Hematopoietic multipotent progenitor cell treated with erythropoietin and hydrocortisone succinate and interleukin-3 and kit ligand, for 17 days (in vitro differentiated cells): ENCODE data around the gene KPNA1.

Experiments used
- DNase-seq: peaks from one replicate; pipeline ENCODE4 v3.0.0-alpha.2; 2015; ENCODE audit warnings: low spot score

KPNA1 gene

DNA sequence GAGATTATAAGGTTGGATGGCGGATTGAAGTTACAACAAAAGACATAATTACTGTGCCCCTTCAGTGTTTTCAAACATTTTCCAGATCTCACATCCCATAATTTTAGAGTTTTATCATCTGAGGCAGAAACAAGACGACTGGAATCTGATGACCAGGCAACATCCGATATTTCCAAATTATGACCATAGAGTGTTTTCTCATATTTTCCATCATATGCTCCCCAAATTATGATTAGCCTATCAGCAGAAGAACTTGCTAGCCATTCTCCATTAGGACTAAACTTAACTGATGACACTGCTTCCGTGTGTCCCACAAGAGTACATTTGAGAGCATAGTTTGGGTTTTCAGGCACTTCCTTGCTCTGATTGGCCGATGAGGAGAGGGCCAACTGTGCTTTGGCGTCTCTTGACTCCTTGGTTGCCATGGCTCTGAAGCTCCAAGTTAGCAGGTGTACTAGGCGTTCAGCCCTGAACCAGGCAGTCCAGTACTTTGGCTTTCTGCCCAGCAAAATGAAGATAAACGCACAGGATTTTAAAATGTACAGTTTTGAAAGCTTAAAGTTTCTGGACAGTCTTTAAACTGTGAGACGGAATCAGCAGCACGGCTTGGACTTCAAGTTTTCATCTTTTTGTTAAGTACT, 99.5 kb downstream of the KPNA1 start:
- DNase-seq: peak; percentile 77

DNA sequence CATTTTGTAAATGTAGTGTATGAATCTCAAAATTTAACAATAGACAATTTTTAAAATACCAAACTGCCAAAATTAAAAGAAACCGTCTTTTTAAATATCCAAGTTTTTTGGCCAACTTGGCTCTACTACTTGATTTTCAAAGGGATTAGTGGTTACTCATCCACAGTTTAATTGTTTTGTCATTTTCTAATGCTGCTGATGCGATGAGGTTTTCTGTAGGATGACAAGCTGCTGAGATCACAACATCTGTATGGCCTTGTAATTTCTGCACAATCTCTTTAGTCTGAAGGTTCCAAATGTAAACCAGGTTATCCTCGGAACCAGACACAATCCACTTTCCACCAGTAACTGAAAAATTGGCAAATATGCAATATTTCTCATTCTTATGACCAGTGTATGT, 100.3 kb downstream of the KPNA1 start:
- no peak for DNase-seq

DNA sequence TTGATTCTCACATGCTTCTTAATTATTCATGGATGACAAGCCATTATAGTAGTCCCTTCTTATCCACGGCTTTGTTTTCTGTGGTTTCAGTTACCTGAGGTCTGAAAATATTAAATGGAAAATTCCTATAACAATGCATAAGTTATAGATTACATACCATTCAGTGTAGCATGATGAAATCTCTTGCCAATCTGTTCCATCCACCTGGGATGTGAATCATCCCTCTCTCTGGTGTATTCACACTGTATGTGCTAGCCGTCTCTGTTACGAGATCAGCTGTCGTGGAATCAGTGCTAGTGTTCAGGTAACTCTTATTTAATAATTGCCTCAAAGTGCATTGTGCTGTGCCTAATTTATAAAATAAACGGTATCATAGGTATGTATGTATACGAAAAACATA, 104.1 kb downstream of the KPNA1 start:
- DNase-seq: no peak

DNA sequence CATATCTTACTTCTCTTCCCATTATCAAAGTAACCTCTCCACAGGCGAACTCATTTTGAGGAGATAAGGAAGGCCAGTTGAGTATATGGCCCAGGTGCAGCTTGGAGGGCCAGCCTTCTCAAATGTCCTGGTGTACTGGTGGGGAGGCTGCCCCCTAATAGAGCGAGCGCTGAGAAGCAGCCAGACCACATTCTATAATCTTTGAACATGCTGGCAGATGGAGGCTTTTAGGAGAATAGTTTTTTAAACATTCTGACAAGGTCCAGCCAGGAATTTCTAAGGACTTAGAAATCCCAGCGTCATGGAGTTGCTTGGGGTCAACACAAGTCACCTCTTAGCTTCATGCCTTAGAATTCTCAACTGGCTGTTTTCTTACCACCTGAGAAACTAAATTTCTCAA, 104.6 kb downstream of the KPNA1 start:
- DNase-seq: no peak

DNA sequence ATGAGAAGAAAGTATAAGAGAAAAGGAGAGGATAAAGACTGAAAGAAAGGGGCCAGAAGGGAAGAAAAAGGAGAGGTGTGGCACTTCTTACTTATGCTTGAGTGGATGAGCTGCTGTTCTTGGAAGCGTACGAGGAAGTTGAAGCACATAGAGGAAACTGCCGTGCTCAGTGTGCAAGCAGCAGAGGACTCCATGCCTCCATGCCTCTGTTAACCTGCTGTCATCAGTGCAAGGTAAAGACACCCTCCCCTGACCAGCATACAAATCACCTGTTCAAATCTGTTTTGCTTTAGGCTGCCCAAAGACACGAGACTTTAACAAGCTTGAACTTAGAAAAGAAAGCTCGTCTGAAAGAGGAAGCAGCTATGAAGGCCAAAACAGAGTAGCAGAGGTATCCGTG, 105.3 kb downstream of the KPNA1 start:
- DNase-seq: no peak

DNA sequence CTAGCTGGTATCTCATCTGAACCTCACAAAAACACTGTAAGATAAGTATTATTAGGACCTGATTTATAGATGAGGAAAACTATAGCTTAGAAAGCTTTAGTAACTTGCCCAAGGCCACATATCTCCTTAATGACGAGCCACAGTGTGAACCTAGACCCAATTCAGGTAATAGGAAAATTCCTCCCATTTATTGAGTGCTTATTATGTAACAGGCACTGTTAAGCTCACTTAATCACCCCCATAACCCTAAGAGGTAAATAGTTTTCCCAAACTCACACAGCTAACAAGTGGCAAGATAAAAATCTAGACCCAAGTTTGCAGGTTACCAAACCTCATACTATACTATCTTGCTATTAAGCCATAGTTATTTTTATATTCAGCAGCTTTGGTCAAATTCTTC, 106.8 kb downstream of the KPNA1 start:
- DNase-seq: no peak

DNA sequence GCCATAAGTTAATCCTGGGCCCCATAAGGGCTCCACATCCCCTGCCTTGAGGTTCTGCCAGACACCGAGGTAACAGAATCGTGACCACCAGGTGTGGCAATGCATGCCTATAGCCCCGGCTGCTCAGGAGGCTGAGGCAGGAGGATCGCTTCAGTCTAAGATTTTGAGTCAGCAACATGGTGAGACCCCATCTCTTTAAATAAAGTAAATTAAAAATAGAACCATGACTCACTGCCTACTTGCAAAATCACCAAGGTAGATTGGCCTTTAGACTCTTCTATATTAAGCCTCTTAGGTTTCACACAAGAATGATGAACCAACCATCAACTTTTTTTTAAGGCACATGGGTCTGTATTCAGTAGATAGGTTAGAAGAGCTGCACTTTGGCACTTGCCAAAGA, 108.5 kb downstream of the KPNA1 start:
- DNase-seq: no peak

DNA sequence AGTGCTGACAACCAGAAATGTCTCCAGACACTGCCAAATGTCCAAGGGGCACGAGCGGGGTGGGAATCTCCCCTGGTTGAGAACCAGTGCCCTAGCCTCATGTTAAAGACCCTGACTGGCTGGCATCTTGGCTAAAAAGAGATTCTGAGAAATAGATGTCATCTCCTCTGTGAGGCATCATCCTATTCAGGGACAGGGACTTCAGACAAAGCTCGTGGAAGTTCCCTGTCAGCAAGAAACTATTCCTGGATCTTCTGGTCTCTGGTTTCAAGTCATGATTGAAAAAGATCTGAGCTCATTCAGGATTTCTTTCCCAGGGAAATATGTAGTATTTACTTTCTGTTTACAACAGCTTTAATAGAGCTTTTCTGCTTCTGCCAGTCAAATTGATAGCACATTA, 109.7 kb downstream of the KPNA1 start:
- no peak for DNase-seq

DNA sequence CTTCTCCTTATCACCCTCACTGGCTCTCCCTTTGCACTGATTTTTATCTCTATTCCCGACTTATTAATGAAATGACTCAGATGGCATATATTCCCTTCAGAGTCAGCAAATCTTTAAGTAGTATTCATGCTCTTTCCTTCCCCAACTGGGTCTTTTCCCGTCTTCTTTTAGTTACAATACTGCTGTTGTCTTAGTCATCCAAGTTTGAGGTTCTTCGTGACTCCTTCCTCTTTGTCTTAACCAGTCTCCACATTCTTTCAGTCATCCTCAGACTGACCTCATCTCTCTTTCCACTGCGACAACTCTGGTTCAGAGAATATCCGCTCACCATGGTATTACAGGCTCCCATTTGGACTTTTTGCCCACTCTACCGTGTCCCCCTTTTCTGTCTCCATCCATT, 111.2 kb downstream of the KPNA1 start:
- DNase-seq: no peak

DNA sequence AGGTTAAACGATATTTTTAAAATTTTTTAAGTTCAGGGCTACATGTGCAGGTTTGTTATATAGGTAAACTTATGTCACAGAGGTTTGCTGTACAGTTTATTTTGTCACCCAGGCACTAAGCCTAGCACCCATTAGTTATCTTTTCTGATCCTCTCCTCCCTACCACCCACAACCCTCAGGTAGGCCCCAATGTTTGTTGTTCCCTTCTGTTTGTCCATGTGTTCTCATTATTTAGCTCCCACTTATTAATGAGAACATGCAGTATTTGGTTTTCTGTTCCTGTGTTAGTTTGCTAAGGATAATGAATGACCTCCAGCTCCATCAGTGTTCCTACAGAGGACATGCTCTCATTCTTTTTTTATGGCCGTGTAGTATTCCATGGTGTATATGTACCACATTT, 115.8 kb downstream of the KPNA1 start:
- DNase-seq: no peak

DNA sequence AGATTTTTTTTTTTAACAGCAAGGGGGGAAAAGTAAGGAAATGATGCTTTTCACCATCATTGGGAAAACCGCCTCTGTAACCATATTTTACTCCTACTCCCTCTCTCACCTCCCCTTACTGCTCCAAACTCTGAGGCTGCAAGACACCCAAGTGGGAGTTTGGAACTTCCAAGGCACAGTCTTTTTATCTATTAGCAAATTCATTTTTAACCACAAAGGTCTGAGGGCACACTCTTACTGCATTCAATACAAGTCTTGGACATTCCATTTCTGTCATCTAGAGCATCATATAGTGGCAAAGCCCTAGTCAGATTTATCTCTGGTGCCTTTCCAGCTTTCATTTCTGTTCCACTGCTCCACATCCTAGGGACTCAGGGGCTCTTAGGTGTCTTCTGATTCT, 117.5 kb downstream of the KPNA1 start:
- no peak for DNase-seq

DNA sequence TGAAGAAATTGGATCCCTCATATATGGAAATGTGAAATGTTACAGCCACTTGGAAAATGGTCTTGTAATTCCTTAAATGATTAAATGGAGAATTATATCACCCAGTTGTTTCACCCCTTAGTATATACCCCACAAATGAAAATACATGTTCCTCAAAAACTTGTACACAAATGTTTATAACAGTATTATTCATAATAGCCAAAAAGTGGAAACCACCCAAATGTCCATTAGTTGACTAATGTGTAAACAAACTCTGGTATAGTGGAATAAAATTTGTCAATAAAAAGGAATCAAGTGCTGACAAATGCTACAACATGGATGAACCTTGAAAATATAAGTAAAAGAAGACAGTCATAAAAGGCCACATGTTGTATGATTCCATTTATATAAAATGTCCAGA, 118.2 kb downstream of the KPNA1 start:
- DNase-seq: no peak

DNA sequence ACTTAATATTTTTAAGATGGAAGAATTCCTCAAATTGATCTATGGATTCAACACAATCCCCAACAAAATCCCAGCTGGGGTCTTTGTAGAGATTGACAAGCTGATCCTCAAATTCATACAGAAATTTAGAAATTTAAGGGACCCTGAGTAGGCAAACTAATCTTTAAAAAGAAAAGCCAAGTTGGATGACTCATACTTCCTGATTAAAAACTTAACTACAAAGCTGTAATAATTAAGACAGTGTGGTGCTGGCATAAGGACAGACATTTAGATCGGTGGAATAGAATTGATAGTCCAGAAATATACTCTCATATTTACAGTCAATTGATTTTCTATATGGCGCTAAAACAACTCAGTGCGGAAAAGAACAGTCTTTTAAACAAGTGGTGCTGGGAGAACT, 119.2 kb downstream of the KPNA1 start:
- no peak for DNase-seq

DNA sequence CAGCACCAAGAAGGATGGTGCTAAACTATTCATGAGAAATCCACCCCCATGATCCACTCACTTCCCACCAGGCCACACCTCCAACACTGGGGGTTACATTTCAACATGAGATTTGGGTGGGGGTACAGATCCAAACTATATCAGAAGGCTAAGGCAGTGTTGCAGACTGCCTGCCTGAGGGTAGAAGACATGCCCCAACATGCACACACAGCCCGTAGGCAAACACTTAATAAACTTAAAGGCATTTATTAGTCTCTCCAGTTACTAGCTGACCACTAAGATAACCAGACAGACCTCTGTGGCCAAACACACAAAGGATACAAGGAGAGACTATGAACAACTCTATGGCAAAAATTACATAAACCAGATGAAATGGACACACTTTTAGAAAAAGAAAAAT, 120.6 kb downstream of the KPNA1 start:
- DNase-seq: no peak

DNA sequence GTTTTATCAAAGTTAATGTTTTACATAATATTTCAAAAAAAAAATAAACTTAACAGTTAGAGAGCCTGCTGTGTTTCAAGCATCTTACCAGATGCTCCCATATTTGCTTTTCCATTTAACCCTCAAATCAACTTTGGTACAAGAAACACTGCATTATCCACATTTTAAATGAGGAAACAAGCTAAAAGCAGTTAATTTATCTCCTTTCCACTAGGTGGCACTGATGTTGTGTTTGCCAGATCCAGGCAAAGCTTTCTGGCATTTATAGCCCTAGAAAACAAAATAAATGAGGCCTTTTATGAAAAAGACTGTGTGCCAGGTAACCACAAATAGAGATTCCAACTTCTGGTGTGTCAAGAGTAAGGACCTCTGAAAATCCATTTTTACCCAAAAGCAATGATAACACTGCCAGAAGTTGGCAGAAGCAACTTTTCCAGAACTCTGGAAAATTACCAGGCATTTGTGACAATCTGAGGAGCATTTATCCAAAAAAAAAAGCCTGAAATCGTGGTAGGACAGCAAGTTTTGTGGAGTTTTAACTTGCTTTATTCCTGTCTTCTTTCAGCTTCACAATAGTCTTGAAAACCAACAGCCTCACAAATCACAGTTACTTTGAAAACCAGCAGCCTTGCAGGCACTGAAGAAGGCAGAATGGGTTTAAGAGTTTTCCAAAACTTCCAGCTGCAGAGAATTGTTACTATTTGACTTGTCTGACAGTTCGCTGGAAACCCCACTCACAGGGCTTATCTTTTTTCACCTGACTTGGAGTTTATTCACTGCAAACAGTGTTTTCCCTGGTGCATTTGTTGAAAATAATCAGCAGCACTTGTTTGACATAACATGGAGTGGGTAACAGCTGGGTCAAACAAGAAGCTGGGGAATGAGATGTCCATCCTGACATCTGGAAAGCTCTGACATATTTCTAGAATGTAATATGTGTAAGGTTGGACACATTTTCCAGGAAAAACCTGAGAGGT, 121.6 kb downstream of the KPNA1 start:
- peak; percentile 75 for DNase-seq

DNA sequence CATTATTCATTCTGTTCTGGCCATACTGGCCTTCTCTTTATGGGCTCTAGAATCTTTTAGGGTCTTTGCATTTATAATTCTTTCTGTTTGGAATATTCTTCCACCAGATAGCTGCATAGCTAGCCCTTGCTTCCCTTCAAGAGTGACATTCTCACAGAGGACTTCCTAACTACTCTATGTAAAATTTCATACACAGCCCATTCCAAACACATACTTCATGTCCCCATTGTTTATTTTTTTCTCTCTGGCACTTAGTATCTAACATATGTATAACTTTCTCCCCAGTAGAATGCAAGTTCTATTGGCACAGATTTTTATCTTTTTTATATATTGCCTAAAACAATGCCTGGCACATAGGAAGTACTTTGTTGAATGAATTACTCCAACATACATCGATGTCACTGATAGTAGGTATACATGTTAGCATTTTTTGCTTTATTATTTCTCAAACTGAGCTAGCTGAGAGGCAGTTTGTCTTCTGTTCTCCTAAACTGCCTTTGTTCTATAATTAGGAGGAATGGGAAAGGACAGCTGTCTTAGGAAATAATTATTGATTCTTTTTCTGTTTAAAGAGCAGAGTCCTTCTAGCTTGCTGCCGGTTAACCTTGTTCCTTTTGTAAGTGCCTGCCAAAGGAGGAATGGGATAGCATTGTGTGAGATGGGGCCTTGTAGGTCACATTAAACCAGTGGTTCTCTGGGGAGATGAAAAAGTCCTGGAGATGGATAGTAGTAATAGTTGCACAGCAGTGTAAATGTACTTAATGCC, 122.9 kb downstream of the KPNA1 start:
- DNase-seq: no peak

DNA sequence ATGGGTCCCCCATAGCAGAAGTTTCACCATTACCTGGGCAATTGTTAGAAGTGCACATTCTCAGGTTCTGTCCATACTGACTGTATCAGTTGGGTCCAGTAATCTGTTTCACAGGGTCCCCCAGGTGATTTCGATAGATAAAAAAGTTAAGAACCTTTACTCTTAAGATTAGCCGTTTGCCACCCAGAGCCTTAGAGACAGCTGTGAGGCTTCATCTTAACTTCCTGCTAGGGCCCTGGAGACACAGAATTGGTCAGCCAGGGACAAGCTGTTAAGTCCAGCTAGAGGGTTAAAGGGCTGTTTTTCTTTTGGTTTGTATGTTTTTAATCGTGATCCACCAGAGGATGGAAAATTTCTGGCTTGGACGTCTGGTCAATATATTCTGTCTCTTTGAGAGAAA, 124.1 kb downstream of the KPNA1 start:
- DNase-seq: no peak

DNA sequence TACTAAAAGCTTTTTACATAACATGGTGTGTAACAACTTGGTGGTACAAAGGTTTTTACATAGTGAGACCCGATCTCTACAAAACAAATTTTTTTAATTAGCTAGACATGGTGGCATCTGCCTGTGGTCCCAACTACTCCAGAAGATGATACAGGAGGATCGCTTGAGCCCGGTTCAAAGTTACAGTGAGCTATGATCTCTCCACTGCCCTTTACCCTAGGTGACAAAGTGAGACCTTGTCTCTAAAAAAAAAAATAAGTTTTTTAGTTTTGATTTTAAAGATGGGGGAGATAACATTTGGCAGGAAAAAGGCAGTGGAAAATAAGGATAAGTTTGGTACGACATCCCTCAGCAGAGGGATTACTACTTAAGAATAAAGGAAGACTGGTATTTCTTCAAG, 124.8 kb downstream of the KPNA1 start:
- no peak for DNase-seq

DNA sequence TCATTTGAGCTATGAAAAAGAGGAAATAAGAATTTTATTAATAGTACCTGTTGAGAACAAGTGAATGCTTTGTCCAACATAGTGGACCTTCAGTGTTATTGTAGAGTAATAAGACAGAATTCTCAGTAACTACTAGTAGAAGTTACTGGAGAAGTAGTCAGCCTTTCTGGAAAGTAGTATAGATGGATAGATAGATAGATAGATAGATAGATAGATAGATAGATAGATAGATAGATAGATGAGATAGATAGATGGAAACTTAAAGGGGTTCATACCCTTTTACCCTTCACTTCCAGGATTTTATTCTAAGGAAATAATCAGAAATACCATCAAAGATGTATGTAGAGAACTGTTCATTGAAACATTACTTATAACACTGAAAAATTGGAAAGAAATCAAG, 125.5 kb downstream of the KPNA1 start:
- DNase-seq: no peak

DNA sequence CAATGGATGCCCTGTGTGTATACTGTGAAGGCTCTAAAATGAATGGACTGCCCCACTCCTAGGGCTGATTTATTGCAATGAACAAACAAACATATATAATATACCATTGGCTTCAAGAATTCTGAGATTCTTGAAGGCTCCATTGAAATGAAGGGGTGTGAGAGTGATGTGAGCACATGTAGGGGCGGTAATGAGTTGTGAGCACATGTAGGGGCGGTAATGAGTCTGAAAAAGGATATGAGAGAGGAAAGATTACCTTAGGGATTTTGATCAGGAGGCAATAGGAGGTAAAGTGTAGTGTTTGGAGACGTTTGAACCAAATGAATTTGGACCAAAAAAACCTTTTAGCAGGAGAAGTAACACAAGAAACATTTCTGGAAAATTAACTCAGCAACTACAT, 127.0 kb downstream of the KPNA1 start:
- DNase-seq: no peak

DNA sequence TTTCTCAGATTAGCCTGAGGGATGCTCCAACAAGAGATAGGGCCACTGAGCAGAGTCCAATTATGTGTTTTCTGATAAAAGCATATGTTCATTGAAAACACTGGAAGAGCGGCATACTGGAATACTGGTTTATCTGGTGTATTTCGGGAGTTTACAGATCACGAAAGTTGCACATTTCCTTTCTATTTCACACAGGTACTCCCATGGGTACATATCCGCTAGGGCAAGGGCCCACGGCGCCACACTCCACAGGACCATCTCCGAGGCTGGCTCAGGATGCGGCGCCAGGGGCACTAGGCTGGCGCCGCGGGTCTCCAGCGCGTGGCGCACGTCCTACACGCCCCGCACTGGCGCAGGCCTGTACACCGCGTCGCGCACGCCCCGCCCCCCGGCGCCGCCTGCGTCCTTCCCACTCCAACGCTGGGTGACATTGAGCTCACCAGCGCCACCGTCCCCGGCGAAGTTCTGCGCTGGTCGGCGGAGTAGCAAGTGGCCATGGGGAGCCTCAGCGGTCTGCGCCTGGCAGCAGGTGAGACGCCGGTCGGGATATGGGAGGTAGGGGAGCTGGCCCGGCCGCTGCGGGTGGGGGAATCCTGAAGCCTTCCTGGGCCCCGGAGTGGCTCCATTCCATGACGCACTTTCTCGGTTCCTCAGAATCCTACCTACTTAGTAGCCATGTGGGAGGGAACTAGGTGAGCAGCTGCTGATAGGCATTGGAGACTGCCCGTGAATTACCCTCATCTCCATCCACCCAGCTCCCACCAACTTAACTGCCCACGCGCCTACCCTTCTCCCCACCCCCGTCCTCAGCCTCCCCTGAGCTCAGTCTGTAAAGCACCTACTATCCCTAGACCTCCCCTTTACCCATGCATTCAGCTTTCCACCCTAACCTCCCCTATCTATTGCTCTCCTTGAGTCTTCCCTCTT, 130.7 kb downstream of the KPNA1 start, which contains the start of gene FAM162A:
FAM162A (plus strand) TSS at position 412 of the 927 bp plus-strand sequence; CDS start at position 496, 84 bp downstream.
- DNase-seq: peak; percentile 96
